ENCODE data around the gene CCDC192. TPM values are rescaled to one million over a fixed set of nuclear protein-coding genes. Genes with fewer than 3 reads are reported as not detected.

Gene CCDC192
- total RNA-seq, 2 experiments from 2014 or later = not detected

DNA sequence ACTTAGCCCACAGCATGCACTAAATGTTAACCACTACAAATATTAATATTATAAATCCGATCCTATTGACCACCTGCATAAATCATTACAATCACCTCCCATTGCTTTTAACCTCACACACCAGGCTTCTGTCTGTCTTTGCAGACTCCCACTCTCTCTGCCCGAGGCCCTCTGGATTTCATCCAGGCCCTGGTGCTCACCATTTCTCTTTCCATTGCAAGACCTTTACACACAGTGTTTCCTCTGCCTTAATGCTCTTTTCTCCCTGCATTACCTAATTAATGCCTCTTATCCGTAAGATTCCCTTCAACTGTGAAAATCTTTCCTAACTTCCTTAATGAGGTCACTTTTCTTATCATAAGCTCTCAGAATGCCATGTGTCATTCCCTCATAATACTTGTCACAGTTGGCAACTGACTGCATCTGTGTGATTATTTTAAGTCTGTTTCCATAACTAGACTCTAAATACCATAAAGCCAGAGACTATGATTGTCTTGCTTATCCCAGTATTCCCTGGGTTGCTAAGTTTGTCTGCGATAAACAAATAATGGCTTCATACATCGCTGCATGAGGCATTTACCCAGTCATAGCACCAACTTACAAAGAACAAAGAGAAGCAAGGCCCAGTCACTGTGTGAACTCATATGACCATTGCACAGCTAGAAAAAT is 155.1 kb downstream of the CCDC192 start:
- ChIA-PET CTCF (interaction anchor here (1.2 kb wide), 1 partner anchor 11 kb away, joined by 4 read pairs; no protein-coding TSS in a partner anchor), POLR2A (interaction anchor here (0.7 kb wide), 1 partner anchor 9 kb away, joined by 3 read pairs; no protein-coding TSS in a partner anchor)
- Mint-ChIP-seq H3K4me3 (no peak overlapping the region), H3K9me3 (ENCODE audit: low read depth) (no peaks in the 10 kb centered on the region), H3K36me3 (ENCODE audit: low read depth) (no peaks in the 10 kb centered on the region), H3K27ac (no peak overlapping the region), H3K4me1 (no peaks in the 10 kb centered on the region), H3K27me3 (peaks cover 4% of the 10 kb centered on the region)
- no peak for DNase-seq
- intact Hi-C loops (cut with DNase I, micrococcal nuclease) = no loop called here
- no peak for ATAC-seq

- ATAC-seq = no peak
- Mint-ChIP-seq H3K4me3 (no peak overlapping the region), H3K27ac (no peak overlapping the region), H3K4me1 (no peaks in the 10 kb centered on the region), H3K27me3 (peaks cover 4% of the 10 kb centered on the region), H3K9me3 (ENCODE audit: low read depth) (no peaks in the 10 kb centered on the region), H3K36me3 (ENCODE audit: low read depth) (no peaks in the 10 kb centered on the region)
- no peak for DNase-seq
- intact Hi-C loops (cut with DNase I, micrococcal nuclease) = no loop called here
- CTCF ChIA-PET = no interaction called here
- POLR2A ChIA-PET = no interaction called here
These were observed 157.1 kb downstream of the CCDC192 start for GRCh38 chr5:127860291-127860690.

DNA sequence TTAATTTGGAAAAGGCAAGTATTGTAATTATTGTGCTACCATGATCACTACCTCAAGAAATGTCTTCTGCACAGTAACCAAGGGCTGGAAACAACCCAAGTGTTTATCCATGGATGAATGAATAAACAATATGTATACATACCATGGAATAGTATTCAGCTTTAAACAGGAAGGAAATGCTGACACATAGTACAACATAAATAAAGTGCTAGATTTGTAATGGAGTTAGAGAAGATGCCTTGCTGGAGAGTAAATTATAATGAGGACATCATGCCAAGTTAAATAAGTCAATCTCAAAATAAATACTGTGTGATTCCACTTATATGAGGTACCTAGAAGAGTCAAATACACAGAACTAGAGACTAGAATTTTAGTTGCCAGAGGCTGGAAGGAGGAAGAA is 160.0 kb downstream of the CCDC192 start:
- Mint-ChIP-seq H3K27me3 (peaks cover 4% of the 10 kb centered on the region), H3K4me3 (no peak overlapping the region), H3K9me3 (ENCODE audit: low read depth) (no peaks in the 10 kb centered on the region), H3K4me1 (no peaks in the 10 kb centered on the region), H3K27ac (no peak overlapping the region), H3K36me3 (ENCODE audit: low read depth) (no peaks in the 10 kb centered on the region)
- intact Hi-C loops (cut with DNase I, micrococcal nuclease) = no loop called here
- no peak for DNase-seq
- no peak for ATAC-seq
- ChIA-PET POLR2A (no interaction called here), CTCF (no interaction called here)

GRCh38 chr5:127863610-127864395 is 160.6 kb downstream of the CCDC192 start:
- intact Hi-C loops (cut with DNase I, micrococcal nuclease) = no loop called here
- H3K4me1 Mint-ChIP-seq = no peaks in the 10 kb centered on the region
- no peak overlapping the region for H3K4me3 Mint-ChIP-seq
- H3K27me3 Mint-ChIP-seq = peaks cover 4% of the 10 kb centered on the region
- ChIA-PET POLR2A (no interaction called here), CTCF (interaction anchor here (0.7 kb wide), 1 partner anchor 12 kb away, joined by 4 read pairs; no protein-coding TSS in a partner anchor)
- H3K9me3 Mint-ChIP-seq (ENCODE audit: low read depth) = no peaks in the 10 kb centered on the region
- H3K36me3 Mint-ChIP-seq (ENCODE audit: low read depth) = no peaks in the 10 kb centered on the region
- DNase-seq = no peak
- no peak for ATAC-seq
- H3K27ac Mint-ChIP-seq = no peak overlapping the region

DNA sequence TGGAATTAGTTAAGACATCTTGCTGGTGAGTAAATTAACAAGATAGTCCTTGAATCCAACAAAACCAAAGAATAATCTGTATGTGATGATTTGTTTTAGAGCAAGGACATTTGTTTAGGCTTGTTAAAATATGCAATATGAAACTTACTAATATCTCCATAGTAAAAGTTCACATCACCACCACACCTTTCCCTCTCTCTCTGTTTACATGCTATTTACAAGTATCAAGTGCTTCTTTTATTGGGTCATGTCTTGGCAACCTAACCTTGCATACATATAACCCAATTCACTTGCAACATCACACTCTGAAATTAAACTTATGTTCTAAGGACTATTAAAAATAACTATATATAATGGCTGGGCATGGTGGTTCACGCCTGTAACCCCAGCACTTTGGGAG is 161.3 kb downstream of the CCDC192 start:
- peaks cover 3% of the 10 kb centered on the region for H3K27me3 Mint-ChIP-seq
- no peak overlapping the region for H3K27ac Mint-ChIP-seq
- CTCF ChIA-PET = interaction anchor here (0.7 kb wide), 1 partner anchor 12 kb away, joined by 4 read pairs; no protein-coding TSS in a partner anchor

GRCh38 chr5:127865273-127865672 is 162.1 kb downstream of the CCDC192 start:
- H3K4me3 Mint-ChIP-seq = no peak overlapping the region
- ChIA-PET CTCF (interaction anchor here (0.6 to 1.8 kb wide), 5 partner anchors 9 to 336 kb away, joined by 3 to 6 read pairs (median 4); no protein-coding TSS in a partner anchor), POLR2A (interaction anchor here (0.6 kb wide), 1 partner anchor 834 kb away, joined by 3 read pairs; no protein-coding TSS in a partner anchor)
- no peaks in the 10 kb centered on the region for H3K36me3 Mint-ChIP-seq (ENCODE audit: low read depth)
- no peaks in the 10 kb centered on the region for H3K4me1 Mint-ChIP-seq
- no peak overlapping the region for H3K27ac Mint-ChIP-seq
- intact Hi-C loops (cut with DNase I, micrococcal nuclease) = no loop called here
- ATAC-seq = no peak
- no peak for DNase-seq
- no peaks in the 10 kb centered on the region for H3K9me3 Mint-ChIP-seq (ENCODE audit: low read depth)
- no peaks in the 10 kb centered on the region for H3K27me3 Mint-ChIP-seq

More for the DNA sequence above, 161.3 kb downstream of the CCDC192 start:
- Mint-ChIP-seq H3K9me3 (ENCODE audit: low read depth) (no peaks in the 10 kb centered on the region), H3K4me3 (no peak overlapping the region), H3K36me3 (ENCODE audit: low read depth) (no peaks in the 10 kb centered on the region), H3K4me1 (no peaks in the 10 kb centered on the region)
- DNase-seq (no peak), ATAC-seq (no peak)
- intact Hi-C loops (cut with DNase I, micrococcal nuclease) = no loop called here
- POLR2A ChIA-PET = no interaction called here

DNA sequence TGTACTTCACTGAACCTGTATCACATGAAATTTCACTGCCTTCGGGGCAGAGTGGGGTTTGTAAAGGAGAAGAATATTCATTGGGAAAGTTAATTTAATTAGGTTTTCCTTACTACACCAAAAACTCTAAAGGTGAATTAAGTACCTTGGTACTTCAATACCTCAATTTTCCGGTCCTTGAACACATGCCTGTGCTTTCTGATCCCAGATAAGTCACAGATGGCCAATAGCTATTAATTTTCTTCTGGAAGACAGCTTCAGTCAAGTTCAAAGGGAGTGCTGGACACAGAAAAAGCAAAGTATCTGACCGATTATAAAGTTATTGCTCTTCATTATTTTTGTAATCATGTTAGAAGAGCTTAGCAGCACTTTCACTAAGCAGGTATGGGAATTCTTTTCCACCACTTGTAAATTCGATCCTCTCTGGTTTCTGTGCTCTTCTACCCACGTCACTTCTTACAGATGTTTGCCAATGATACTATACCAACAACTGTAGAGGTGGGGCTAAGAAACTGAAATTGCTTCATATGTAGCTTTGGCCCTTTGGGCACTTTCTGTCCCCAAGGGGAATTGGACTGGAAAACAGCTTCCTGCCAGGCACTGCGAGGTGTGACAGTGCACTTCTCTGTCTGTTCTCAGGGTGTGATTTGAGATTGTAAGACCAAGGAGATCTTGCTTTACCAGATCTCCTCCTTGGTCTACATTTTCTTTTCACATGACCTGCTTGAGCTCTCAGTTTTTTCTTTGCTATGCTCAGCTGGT is 164.0 kb downstream of the CCDC192 start:
- ATAC-seq = no peak
- Mint-ChIP-seq H3K27me3 (no peaks in the 10 kb centered on the region), H3K4me1 (no peaks in the 10 kb centered on the region), H3K4me3 (no peak overlapping the region), H3K9me3 (ENCODE audit: low read depth) (no peaks in the 10 kb centered on the region), H3K27ac (no peak overlapping the region), H3K36me3 (ENCODE audit: low read depth) (no peaks in the 10 kb centered on the region)
- POLR2A ChIA-PET = interaction anchor here (0.6 kb wide), 2 partner anchors 9 to 317 kb away, joined by 3 read pairs; no protein-coding TSS in a partner anchor
- intact Hi-C loops (cut with DNase I, micrococcal nuclease) = no loop called here
- CTCF ChIA-PET = interaction anchor here (0.7 to 1.8 kb wide), 5 partner anchors 11 to 1260 kb away, joined by 3 to 5 read pairs (median 4); no protein-coding TSS in a partner anchor
- no peak for DNase-seq

DNA sequence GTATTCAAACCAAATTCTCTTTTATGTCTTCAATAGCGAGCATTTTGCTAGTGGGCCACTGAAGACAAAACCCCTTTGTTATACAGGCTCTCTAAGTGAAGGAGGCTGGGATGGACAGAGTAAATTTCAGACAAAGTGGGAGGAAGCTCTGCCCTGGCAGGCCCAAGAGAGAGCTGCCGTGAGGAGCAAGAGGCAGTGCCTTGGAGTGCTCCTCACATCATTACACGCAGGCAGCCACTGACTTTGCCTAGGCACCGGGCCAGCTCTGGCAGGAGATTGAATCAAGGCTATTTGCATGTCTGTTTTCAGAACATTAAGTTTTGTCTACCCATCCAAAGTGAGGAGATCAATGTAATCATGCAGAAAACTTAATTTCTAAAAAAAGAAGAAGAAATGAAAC is 167.7 kb downstream of the CCDC192 start:
- ATAC-seq (no peak), DNase-seq (no peak)
- no peak overlapping the region for H3K4me3 Mint-ChIP-seq
- CTCF ChIA-PET = interaction anchor here (0.6 kb wide), 1 partner anchor 228 kb away, joined by 3 read pairs; no protein-coding TSS in a partner anchor
- H3K27ac Mint-ChIP-seq = no peak overlapping the region
- no peaks in the 10 kb centered on the region for H3K27me3 Mint-ChIP-seq
- POLR2A ChIA-PET = no interaction called here
- H3K9me3 Mint-ChIP-seq (ENCODE audit: low read depth) = no peaks in the 10 kb centered on the region
- H3K36me3 Mint-ChIP-seq (ENCODE audit: low read depth) = no peaks in the 10 kb centered on the region
- intact Hi-C loops (cut with DNase I, micrococcal nuclease) = loop anchor here (5.0 to 10.0 kb wide), 3 partner anchors 306 to 804 kb away; no protein-coding TSS in a partner anchor
- H3K4me1 Mint-ChIP-seq = no peaks in the 10 kb centered on the region

DNA sequence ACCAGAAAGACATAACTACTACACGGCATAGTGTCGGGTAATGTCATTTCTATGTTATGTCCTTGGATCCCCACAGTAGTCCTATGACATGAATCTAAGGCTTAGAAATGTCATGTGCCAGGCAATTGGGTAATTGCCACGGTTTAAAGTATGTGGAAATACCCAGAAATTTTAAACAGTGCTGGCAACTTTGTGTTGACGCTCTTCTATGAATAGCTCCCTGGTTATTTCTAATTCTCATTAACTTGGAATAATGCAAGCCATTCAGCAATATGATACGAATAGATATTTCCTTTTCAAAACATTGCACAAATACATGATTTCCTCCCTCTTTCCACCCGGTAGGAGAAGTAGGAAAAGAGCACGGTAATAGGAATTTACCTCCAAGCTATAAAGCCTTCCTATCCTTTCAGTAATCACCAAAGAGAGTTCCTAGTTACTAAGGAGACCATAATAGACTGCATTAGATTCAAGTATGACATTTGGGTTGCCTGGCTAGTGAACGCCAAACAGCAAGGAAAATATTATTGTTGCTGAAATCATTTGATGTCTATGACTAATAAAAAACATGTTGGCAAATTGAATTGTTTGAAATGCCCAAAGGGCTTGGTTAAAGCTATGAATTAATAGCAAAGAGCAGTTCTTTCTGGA is 168.4 kb downstream of the CCDC192 start:
- POLR2A ChIA-PET = no interaction called here
- intact Hi-C loops (cut with DNase I, micrococcal nuclease) = loop anchor here (5.0 to 10.0 kb wide), 3 partner anchors 307 to 803 kb away; no protein-coding TSS in a partner anchor
- Mint-ChIP-seq H3K36me3 (ENCODE audit: low read depth) (no peaks in the 10 kb centered on the region), H3K27me3 (no peaks in the 10 kb centered on the region), H3K27ac (no peak overlapping the region), H3K4me3 (no peak overlapping the region), H3K9me3 (ENCODE audit: low read depth) (no peaks in the 10 kb centered on the region), H3K4me1 (no peaks in the 10 kb centered on the region)
- CTCF ChIA-PET = interaction anchor here (0.6 kb wide), 1 partner anchor 229 kb away, joined by 3 read pairs; no protein-coding TSS in a partner anchor
- no peak for ATAC-seq
- DNase-seq = no peak

DNA sequence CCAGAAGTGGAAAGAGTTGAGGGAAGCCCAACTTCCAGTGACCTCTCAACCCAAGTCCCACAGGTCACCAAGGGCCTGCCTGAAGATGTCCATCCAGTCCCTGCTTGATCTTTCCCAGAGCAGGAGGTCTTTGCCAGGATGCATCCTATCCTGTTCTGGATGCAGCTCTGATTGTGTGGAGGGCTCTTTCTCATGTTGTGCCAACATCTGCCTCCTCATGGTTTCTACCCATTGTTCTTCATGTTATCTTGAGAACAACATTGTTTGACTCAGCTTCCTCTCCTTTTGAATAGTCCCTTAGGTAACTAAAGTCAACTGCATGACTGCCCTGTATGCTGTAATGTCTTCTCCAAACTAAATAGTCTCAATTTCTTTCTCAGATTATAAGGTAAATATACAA is 169.3 kb downstream of the CCDC192 start:
- no peaks in the 10 kb centered on the region for H3K4me1 Mint-ChIP-seq
- ATAC-seq = no peak
- ChIA-PET CTCF (interaction anchor here (0.6 kb wide), 1 partner anchor 198 kb away, joined by 4 read pairs; no protein-coding TSS in a partner anchor), POLR2A (no interaction called here)
- H3K9me3 Mint-ChIP-seq (ENCODE audit: low read depth) = no peaks in the 10 kb centered on the region
- no peak overlapping the region for H3K27ac Mint-ChIP-seq
- H3K27me3 Mint-ChIP-seq = no peaks in the 10 kb centered on the region
- H3K4me3 Mint-ChIP-seq = no peak overlapping the region
- no peaks in the 10 kb centered on the region for H3K36me3 Mint-ChIP-seq (ENCODE audit: low read depth)
- intact Hi-C loops (cut with DNase I, micrococcal nuclease) = loop anchor here (5.0 to 10.0 kb wide), 3 partner anchors 308 to 802 kb away; no protein-coding TSS in a partner anchor
- DNase-seq = no peak

Measured in activated CD4-positive, alpha-beta T cell treated with anti-CD3 and anti-CD28 coated beads for 36 hours (primary cell).